Hematopoietic multipotent progenitor cell treated with erythropoietin and hydrocortisone succinate and interleukin-3 and kit ligand, for 4 days (in vitro differentiated cells): ENCODE results near the gene RAPGEF3.

Experiments
- DNase-seq: peaks from one replicate; pipeline ENCODE4 v3.0.0-alpha.2; 2015

RAPGEF3 gene

GRCh38 chr12:47790676-47791350 is 32.1 kb upstream of the RAPGEF3 start:
- no peak for DNase-seq

- DNase-seq, result no peak
Measured at GRCh38 chr12:47789712-47790489, 31.2 kb upstream of the RAPGEF3 start.

- no peak for DNase-seq
Measured at GRCh38 chr12:47789141-47789540, 30.5 kb upstream of the RAPGEF3 start.

GRCh38 chr12:47787596-47788319 is 29.1 kb upstream of the RAPGEF3 start:
- DNase-seq, result no peak

GRCh38 chr12:47786662-47787280 is 28.1 kb upstream of the RAPGEF3 start:
- DNase-seq, result no peak

- DNase-seq, result no peak
Measured at GRCh38 chr12:47785887-47786661, 27.4 kb upstream of the RAPGEF3 start.

- no peak for DNase-seq
Measured at GRCh38 chr12:47785036-47785886, 26.6 kb upstream of the RAPGEF3 start.

- no peak for DNase-seq
Measured at GRCh38 chr12:47783821-47784819, 25.4 kb upstream of the RAPGEF3 start.

- DNase-seq, result no peak
Measured at GRCh38 chr12:47783024-47783755, 24.5 kb upstream of the RAPGEF3 start.

GRCh38 chr12:47782372-47782770 is 23.7 kb upstream of the RAPGEF3 start:
- DNase-seq, result no peak

- DNase-seq, result peak; percentile 32
Measured at GRCh38 chr12:47781479-47782371, 23.0 kb upstream of the RAPGEF3 start.

GRCh38 chr12:47779943-47780504 is 21.3 kb upstream of the RAPGEF3 start:
- no peak for DNase-seq

GRCh38 chr12:47779301-47779942 is 20.7 kb upstream of the RAPGEF3 start:
- peak; percentile 96 for DNase-seq

- DNase-seq, result no peak
Measured at GRCh38 chr12:47778881-47779280, 20.2 kb upstream of the RAPGEF3 start.

- peak; percentile 96 for DNase-seq
Measured at GRCh38 chr12:47777741-47778558, 19.3 kb upstream of the RAPGEF3 start.

GRCh38 chr12:47777151-47777550 is 18.5 kb upstream of the RAPGEF3 start:
- DNase-seq, result no peak
